CD4-positive, alpha-beta T cell treated with Interleukin-10 for 1 hour (primary cell): Measurements from ENCODE around the gene NELL1.
"Not testable (repeated sequence)": the region's sequence is repeated elsewhere in the genome, so short reads cannot be mapped to it uniquely, and the experiment has no call there.

Experiments used
- DNase-seq: peaks from one replicate; pipeline ENCODE4 v3.0.0-alpha.2; 2020

The NELL1 gene

DNA sequence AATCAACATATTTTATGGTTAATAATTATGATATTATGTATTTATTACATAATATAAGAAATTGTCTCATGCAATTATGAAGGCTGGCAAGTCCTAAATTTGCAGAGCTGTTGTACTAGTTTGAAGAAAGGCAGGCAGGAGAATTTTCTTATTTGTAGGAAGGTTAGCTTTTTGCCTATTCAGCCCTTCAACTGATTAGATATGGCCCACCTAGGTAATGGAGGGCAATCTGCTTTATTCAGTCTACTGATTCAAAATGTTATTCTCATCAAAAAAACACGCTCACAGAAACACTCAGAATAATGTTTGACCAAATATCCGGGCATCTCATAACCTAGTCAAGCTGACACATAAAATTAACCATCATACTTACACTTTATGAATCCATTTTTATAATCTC is 589.0 kb downstream of the NELL1 start:
- no peak for DNase-seq

DNA sequence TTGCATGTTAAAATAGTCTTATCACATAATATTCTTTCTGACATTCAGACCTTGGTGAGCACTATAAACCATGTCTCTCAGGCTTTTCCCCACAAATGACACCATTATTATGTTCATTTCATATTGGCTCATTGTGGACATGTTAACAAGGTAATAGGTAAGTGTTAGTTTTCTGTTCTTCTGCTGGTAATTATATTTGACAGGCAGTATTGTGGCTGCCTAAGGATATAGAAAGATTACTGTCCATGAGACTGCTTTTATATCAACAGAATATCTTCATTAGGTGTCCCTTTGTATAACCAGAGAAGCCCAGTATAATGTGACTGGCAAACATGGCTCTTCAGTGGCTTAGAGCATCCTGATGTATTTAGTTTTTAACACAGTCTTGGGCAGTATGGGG is 590.7 kb downstream of the NELL1 start:
- no peak for DNase-seq

DNA sequence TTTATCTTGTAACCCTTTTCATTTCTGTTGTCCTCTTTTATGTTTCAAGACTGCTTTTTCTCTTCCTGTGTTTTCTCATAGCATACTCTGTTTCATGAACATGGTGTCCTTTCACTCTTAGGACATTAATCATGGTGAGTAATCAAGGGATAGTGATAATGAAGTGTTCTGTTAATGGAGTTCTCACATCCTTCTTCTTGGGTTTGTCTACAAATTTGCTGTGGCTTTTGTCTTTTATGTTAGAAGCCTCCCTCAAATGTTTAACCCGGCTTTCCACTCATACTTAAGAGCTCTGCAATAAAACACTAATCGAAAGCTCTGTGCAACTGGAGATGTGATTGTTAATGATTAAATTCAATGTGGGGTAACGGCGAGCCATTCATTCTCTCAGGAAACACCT is 593.6 kb downstream of the NELL1 start:
- no peak for DNase-seq

DNA sequence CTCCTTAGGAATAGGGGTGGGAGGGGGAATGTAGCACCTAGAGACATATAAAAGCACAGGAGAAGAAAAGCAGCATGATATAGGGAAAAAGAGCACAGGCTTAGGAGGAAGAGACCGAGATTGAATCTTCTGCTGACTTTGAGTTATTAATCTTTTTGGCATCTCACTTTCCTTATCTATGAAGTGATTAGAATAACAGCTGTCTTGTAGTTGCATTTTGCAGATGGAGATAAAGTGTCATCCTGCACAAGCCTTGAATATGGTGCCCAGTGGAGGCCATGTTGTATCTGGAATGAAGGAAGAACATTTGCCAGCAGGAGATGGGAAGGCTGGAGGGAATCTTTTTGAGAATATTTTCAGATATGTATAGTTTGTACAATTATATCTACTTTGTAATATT is 594.7 kb downstream of the NELL1 start:
- no peak for DNase-seq

DNA sequence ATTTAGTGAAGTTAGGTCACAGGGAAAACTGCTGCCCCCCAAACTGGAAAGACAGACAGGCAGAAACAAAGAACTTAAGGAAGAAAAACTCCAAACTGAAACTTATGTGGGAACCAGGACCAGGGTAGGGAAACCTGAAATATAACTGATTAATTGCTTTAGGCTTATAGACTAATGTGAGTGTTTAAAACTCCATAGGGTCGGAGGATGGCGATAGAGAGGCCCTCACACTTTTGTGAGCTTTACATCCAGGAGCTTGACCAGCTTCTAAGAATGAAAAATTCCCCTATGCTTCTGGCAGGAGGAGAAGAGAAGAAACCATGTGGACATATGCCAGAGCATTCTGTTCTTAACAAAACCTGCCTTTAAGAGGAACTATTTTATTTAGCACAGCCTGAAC is 598.6 kb downstream of the NELL1 start:
- DNase-seq, result no peak

- DNase-seq, result not testable (repeated sequence)
Observed at GRCh38 chr11:21272139-21272538, 602.8 kb downstream of the NELL1 start.

DNA sequence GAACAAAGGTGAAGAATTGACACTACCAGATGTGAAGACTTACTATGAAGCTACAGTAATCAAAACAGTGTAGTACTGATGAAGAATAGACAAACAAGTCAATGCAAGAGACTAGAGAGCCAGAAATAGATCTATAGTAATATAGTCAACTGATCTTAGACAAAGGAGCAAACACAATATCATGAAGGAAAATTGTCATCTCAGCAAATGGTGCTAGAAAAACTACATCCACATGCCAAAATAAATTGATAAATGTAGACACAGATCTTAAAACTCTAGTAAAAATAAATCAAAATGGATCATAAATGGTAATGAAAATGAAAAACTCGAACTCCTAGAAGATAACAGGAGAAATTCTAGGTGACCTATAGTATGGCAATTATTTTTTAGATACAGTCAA is 609.5 kb downstream of the NELL1 start:
- DNase-seq, result no peak

DNA sequence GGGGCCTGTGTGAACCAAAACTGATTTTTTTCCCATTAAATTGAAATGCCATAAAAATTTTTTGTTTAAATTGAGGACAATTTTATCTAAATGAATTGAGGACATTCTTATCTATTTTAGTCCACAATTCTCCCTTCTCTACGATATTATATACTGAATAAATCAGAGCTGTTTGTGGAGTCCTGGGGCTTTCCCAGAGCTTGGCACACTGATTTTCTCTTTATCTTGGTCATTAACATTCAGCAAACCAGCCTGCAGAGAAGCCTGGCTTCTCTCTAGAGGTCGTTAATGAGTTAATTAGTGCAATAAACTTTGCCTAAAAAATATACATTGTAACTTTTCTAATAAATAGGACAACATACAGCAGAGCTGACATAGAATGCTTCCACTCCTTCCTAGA is 615.7 kb downstream of the NELL1 start:
- DNase-seq, result no peak

GRCh38 chr11:21289686-21290085 is 620.3 kb downstream of the NELL1 start:
- no peak for DNase-seq

- DNase-seq, result no peak
Observed at GRCh38 chr11:21295508-21295907, 626.1 kb downstream of the NELL1 start.

DNA sequence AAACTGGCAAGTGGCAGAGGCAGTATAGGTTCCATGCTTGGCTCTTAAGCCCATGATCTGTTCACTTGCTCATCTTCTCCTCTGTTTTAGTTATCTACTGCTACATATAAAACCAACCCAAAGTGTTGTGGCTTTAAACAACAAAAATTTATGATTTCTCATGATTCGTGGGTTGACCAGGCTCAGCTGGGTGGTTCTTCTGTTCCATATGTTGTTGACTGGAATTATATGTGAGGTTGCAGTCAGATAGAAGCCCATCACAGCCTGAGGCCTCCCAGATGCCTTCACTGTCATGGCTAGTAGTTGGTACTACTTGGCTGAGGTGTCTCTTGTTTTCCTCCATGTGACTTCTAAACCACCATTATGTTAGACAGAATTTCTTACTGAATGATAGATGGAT is 632.6 kb downstream of the NELL1 start:
- no peak for DNase-seq

DNA sequence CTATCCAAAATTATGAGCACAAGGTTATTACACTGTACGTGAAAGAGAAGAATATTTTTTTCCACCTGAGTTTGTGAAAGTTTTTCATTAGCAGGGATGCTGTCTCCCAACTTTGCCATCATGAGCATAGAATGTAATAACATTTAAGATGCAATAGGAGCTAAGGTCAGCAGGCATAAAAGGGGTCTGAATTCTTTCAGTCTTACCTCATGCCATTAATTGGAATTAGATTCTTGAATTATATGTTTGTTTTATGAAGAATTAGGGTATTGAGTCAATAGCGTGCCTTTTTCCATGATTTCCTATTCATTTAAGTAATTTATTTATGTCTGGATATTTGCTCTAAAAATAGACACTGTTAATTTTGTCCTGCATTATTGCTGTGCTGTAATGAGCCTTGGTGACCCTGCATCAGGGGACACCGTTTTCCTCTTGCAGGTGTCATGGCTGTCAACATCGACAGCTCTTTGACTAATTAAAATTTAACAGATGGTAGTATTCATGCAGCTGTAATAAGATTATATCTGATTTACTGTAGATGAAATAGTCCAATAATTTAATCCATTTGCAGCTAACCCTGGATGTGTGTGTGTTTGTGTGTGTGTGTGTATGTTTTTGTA is 637.5 kb downstream of the NELL1 start:
- DNase-seq, result no peak

DNA sequence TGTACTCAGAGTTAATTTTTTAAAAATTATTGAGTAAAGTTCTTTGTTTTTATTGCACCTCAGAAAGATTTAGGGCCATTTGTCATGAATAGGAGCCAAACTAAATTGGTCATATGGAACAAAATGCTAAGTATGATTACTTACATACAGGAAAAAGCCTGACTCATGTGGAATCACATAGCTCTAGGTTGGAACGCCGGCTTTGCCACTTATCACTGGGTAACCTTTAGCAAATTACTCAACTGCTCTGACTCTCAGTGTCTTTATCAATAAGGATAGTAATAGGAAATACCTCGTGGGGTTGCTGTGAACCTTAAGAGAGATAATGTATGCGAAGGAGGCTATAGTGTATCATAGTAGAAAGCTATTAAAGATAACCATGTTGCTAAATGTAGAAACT is 638.5 kb downstream of the NELL1 start:
- no peak for DNase-seq

DNA sequence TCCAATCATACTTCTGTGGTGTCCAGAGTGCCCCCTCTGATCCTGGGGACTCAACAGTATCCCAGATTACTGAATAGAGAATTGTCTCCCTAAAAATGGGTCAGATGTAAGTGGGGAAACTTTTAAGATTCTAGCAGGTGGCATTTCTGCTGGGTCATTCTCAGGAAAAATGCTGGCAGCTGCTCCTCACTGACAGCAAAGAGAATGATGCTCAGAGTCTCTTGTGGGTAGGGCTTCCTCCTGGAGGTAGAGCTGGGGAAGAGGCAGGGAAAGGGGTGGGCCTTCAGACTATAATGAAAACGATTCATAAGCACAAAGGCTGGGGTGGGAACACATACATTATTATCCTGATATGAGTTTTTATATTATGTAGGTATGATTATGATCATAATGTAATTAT is 647.2 kb downstream of the NELL1 start:
- no peak for DNase-seq

DNA sequence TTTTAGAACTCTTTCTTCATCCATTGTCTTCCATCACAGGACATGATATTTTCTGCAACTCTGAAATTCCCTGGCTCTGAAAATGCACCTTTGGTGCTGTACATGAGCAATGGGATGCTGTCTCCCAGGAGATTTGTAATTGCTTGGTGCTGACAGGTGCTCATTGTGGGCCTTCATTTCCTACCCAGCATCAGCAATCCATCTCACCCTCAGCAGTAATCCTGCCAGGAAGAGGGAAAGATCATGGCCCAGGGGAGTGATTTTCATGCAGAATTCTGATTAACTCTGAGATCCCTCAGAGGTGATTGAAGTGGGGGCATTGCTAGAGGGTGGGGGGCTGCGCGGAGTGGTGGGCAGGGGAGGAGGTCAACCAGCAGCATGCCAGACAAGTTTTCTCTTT is 651.7 kb downstream of the NELL1 start:
- DNase-seq, result no peak

- DNase-seq, result no peak
Observed at GRCh38 chr11:21321530-21321929, 652.1 kb downstream of the NELL1 start.

DNA sequence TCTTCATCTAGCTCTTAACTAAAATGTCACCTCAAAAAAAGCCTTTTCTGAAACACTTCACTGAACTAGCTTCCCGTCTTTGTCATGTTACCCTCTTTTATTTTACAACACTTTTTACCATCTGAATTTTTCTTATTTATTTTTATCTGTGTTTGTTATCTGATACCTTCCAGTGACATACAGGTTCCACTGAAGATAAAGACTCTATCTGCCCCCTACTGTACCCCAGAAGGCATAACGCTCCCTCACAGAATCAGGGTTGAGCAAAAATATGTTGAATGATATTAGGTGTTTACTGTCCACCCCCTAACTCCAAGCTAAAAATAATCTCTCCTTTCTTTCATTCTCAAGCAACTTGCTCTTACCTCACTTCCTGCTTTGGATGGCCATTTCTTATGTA is 654.2 kb downstream of the NELL1 start:
- no peak for DNase-seq

- DNase-seq, result no peak
Observed at GRCh38 chr11:21343204-21343603, 673.8 kb downstream of the NELL1 start.

DNA sequence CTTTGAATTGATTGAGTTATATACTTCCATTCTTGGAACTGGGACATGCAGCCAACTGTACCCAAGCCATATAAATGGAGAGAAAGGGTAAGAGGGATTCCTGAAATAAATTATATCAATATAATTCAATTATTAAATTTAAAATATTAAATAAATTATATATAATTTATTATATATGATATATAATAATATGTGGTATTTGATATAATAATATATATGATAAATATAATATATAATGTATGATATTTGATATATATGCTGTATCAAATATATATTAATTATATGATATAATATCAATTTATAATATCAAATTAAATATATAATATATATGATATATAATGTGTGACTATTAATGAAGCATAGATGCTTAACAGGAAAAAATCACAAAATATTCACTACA is 677.0 kb downstream of the NELL1 start:
- DNase-seq, result no peak

DNA sequence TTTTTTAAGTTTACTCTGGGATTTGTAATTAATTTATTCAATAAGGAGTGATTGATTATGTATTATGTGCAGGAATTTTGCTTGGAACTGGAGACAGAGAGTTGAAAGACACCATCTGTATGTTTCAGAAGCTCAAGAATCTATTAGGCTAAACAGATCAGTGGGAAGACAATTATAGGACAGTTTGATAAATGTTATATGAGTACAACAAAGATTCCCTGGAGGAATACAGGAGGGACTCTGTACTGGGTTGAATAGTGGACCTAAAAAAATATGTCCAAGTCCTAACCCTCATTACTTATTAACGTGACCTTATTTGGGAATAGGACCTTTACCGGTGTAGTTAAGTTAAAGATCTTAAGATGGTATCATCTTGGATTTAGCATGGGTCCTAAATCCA is 681.2 kb downstream of the NELL1 start:
- DNase-seq, result no peak

DNA sequence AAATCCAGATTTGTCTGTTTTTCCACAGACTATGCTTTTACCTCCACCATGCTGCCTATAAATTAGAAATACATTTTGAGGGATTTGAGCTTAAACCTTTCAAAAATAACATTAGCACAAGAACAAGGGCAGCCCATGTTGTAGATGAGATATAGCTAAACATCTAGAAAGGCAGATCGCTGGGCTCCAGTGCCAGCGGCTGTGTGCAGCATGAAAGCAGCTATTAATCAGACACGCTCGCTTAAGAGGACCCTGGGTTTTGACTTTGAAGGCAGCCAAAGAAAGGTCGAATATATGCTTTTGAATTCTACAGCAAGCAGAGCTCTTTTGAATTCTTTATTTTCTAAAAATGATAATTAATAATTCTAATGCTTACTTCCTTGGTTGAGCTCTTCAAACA is 684.0 kb downstream of the NELL1 start:
- no peak for DNase-seq

- DNase-seq, result no peak
Observed at GRCh38 chr11:21364866-21365624, 695.7 kb downstream of the NELL1 start.

DNA sequence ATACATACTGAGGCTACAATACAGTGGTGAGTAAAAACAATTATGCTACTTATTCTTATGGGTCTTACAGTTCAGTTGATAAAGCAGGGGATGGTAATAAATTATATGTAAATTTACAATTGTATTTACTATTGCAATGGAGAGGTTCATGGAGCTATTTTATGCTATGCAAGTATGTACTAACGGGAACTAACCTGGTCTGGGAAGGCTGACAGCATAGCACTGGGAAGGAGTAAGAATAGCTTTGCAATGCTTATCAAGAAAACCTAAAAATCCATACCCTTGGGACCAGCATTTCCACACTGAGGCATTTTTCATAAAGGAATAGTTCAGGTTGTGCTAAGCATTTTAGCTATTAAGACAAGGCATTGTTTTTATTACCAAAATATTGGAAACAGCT is 700.6 kb downstream of the NELL1 start:
- no peak for DNase-seq

DNA sequence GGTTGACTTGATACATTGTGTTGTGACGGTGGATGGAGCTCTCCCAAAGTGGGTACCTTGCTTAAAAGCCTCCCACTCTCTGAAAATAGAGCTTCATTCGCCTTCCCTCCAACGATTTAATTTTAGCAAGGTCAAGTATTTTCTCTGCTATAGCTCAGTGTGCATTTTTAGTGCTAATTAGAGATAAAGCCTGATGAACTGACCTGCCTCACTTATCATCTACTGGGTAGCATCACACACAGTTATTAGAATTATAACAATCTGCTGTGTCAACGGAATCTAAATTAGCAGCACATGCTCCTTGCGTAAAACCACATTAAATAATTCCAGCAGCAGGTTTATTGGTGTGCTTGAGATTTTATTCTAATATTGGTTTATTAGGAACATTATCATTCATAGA is 701.7 kb downstream of the NELL1 start:
- no peak for DNase-seq

GRCh38 chr11:21372672-21373071 is 703.3 kb downstream of the NELL1 start:
- no peak for DNase-seq
